Nephron (organoid): ENCODE results near the gene DNAI7.

Source experiments
- H3K27ac Mint-ChIP-seq, 3 experiments: 2 replicates each; pipeline ENCODE4 v1.8.0; 2020; ENCODE audit warnings: mixed read lengths in 3 of 3, mild to moderate bottlenecking in 2 of 3, moderate library complexity in 1 of 3
- H3K27me3 Mint-ChIP-seq: 2 replicates; pipeline ENCODE4 v1.8.0; 2021; ENCODE audit warnings: low read depth, mild to moderate bottlenecking, moderate library complexity, mixed read lengths
- H3K36me3 Mint-ChIP-seq: 2 replicates; pipeline ENCODE4 v1.8.0; 2020; ENCODE audit warnings: low read depth, mixed read lengths
- H3K4me1 Mint-ChIP-seq: 2 replicates; pipeline ENCODE4 v1.8.0; 2020; ENCODE audit warnings: mixed read lengths
- H3K4me3 Mint-ChIP-seq, 3 experiments: 2 replicates each; pipeline ENCODE4 v1.8.0; 2020; ENCODE audit warnings: mild to moderate bottlenecking in 3 of 3, mixed read lengths in 3 of 3, moderate library complexity in 2 of 3
- H3K9me3 Mint-ChIP-seq: 2 replicates; pipeline ENCODE4 v1.8.0; 2020; ENCODE audit warnings: mixed read lengths
- TF ChIP-seq, protein P1 (sequence below), 3 experiments: fragments of 200-600 bp; sonication (generic); IDR thresholded peaks; one replicate each; pipeline ENCODE4 v1.5.0; 2021; ENCODE audit warnings: antibody characterized with exemption in 3 of 3; ENCODE audit not compliant: unreplicated experiment in 3 of 3

DNAI7 gene

DNA sequence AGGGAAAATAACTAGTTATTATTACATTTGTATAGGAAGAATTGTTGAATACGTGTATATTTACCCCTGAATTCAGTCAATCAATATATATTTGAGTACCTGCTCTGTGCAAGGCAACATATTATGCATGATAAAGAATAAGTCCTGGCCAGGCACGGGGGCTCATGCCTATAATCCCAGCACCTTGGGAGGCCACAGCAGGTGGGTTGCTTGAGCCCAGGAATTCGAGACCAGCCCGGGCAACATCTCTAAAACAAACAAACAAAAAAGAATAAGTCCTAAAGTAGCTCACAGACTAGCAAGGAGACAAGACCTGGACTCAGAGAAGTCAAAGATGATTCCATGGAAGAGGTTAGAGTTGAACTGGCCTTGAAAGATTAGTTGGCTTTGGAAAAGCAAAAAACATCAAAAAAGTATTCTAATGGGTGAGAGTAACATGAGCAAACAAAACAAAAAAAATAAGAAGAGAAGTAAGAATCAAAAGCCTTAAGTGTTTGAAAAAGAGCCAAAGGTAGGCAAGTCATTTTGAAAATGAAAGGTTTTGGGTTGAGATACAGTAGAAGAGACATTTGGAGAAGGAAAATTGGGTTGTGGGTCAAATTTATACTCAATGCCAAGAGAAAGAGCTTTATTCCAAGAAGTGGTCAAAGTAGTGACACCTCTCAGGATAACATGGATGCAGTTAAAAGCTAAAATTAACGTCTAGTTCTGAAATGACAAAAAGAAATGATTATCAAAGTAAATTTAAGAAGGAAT lies 130.9 kb downstream of the DNAI7 start:
- H3K36me3 Mint-ChIP-seq, result no peaks in the 10 kb centered on the region
- H3K4me1 Mint-ChIP-seq, result no peaks in the 10 kb centered on the region
- H3K27me3 Mint-ChIP-seq, result no peaks in the 10 kb centered on the region
- H3K27ac Mint-ChIP-seq, result no peak overlapping the region
- no peaks in the 10 kb centered on the region for H3K9me3 Mint-ChIP-seq
- TF ChIP-seq, protein P1, sequence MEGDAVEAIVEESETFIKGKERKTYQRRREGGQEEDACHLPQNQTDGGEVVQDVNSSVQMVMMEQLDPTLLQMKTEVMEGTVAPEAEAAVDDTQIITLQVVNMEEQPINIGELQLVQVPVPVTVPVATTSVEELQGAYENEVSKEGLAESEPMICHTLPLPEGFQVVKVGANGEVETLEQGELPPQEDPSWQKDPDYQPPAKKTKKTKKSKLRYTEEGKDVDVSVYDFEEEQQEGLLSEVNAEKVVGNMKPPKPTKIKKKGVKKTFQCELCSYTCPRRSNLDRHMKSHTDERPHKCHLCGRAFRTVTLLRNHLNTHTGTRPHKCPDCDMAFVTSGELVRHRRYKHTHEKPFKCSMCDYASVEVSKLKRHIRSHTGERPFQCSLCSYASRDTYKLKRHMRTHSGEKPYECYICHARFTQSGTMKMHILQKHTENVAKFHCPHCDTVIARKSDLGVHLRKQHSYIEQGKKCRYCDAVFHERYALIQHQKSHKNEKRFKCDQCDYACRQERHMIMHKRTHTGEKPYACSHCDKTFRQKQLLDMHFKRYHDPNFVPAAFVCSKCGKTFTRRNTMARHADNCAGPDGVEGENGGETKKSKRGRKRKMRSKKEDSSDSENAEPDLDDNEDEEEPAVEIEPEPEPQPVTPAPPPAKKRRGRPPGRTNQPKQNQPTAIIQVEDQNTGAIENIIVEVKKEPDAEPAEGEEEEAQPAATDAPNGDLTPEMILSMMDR (IDR thresholded peaks at IDR 0.05; ENCODE audit: unreplicated experiment in 3 of 3), result no peak
- no peak overlapping the region for H3K4me3 Mint-ChIP-seq

DNA sequence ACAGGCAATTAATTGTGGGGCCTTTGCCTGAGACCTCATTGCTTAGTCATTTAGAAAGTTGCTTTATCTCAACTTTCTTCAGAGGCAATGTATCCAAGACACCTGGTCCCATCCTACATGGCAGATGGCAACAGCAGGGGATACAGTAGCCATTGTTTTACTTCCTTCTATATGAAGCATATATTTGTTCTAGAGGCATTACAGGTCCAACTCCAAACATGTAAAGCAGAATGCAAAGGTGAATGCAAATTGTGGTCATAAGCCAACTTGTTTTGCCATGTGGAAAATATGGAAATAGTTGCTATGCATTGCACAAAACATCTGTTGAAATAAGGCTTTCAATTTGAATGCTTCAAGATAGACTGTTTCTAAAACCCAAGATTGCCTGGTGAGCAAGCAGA lies 136.3 kb downstream of the DNAI7 start:
- H3K9me3 Mint-ChIP-seq, result no peaks in the 10 kb centered on the region
- TF ChIP-seq, protein P1 (IDR thresholded peaks at IDR 0.05; ENCODE audit: unreplicated experiment in 3 of 3), result no peak
- no peaks in the 10 kb centered on the region for H3K27me3 Mint-ChIP-seq
- H3K4me1 Mint-ChIP-seq, result no peaks in the 10 kb centered on the region
- no peak overlapping the region for H3K4me3 Mint-ChIP-seq
- no peaks in the 10 kb centered on the region for H3K36me3 Mint-ChIP-seq
- H3K27ac Mint-ChIP-seq, result no peak overlapping the region
